ENCODE measurements around the gene KLF14. TPM values are rescaled to one million over a fixed set of nuclear protein-coding genes. Genes with fewer than 3 reads are reported as not detected.
A peak's percentile ranks its signal among the peaks of the same experiment; 100 is the strongest.

The KLF14 gene
- total RNA-seq, 1 donor from 2014 or later: not detected

DNA sequence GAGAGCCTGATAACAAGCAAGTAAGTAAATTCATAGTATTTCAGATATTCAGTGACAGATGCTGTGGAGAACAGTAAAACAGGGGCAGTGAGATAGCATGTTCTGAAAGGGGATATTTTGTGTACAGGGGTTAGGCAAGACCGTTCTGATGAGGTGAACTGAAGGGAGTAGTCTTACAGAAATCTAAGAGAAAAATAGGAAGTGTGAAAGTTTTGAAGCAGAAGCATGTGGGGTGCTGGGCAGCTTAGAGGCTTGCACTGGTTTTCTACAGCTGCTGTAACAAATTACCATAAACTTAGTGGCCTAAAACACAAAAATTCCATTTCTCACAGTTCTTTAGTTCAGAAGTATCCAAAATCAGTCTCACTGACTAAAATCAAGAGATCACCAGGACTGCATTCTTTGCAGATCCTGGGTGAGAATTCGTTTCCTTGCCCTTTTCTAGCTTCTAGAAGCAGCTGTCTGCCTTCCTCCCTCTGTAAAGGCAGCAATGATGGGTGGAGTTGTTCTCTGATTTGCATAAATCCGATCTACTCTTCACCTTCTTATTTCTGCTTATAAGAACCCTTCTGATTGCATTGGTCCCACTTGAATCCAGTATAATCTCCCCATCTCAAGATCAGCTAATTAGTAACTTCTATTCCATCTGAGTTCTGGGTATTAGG lies 7.5 kb upstream of the KLF14 start:
- TF ChIP-seq, protein P1, sequence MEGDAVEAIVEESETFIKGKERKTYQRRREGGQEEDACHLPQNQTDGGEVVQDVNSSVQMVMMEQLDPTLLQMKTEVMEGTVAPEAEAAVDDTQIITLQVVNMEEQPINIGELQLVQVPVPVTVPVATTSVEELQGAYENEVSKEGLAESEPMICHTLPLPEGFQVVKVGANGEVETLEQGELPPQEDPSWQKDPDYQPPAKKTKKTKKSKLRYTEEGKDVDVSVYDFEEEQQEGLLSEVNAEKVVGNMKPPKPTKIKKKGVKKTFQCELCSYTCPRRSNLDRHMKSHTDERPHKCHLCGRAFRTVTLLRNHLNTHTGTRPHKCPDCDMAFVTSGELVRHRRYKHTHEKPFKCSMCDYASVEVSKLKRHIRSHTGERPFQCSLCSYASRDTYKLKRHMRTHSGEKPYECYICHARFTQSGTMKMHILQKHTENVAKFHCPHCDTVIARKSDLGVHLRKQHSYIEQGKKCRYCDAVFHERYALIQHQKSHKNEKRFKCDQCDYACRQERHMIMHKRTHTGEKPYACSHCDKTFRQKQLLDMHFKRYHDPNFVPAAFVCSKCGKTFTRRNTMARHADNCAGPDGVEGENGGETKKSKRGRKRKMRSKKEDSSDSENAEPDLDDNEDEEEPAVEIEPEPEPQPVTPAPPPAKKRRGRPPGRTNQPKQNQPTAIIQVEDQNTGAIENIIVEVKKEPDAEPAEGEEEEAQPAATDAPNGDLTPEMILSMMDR (IDR thresholded peaks at IDR 0.05; ENCODE audit: insufficient read depth, low read length, poor library complexity, severe bottlenecking): no peak
- peaks cover 6% of the 10 kb centered on the region for H3K27me3 ChIP-seq (ENCODE audit: control insufficient read depth, insufficient read depth, low read length)
- H3K4me3 ChIP-seq (ENCODE audit: low read depth, low read length): no peak overlapping the region
- no peaks in the 10 kb centered on the region for H3K36me3 ChIP-seq (ENCODE audit: control insufficient read depth, insufficient read depth, low read length)
- no peak for DNase-seq (ENCODE audit: low read depth)

DNA sequence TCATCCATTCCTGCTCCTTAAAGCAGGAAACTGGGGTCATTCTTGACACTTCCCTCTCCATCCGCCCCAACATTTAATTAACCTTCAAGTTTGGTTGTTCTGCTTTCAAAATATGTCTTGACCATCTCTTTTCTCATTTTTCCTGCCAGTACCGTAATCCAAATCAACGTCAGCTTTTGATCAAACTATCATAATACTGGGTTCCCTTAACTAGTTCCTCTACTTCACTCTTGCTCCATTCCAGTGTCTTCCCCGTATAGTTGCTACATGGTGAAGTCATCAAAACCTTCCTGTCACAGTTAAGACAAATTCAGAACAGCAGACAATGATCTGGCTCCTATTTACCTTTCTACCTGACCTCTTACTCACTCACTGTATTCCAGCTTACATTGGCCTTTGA lies 6.6 kb upstream of the KLF14 start:
- H3K4me3 ChIP-seq (ENCODE audit: low read depth, low read length): no peak overlapping the region
- H3K27me3 ChIP-seq (ENCODE audit: control insufficient read depth, insufficient read depth, low read length): peaks cover 6% of the 10 kb centered on the region
- DNase-seq (ENCODE audit: low read depth): no peak
- TF ChIP-seq, protein P1 (IDR thresholded peaks at IDR 0.05; ENCODE audit: insufficient read depth, low read length, poor library complexity, severe bottlenecking): no peak
- no peaks in the 10 kb centered on the region for H3K36me3 ChIP-seq (ENCODE audit: control insufficient read depth, insufficient read depth, low read length)

- Histone ChIP-seq H3K4me3 (ENCODE audit: low read depth, low read length) (no peak overlapping the region), H3K27me3 (ENCODE audit: control insufficient read depth, insufficient read depth, low read length) (peaks cover 17% of the 10 kb centered on the region)
- TF ChIP-seq, protein P1 (IDR thresholded peaks at IDR 0.05; ENCODE audit: insufficient read depth, low read length, poor library complexity, severe bottlenecking): no peak
Measured at GRCh38 chr7:130736298-130736900, 2.4 kb upstream of the KLF14 start.

GRCh38 chr7:130734815-130735716 lies 1.1 kb upstream of the KLF14 start:
- H3K4me3 ChIP-seq (ENCODE audit: low read depth, low read length): peak overlapping the region; percentile 61
- no peaks in the 10 kb centered on the region for H3K36me3 ChIP-seq (ENCODE audit: control insufficient read depth, insufficient read depth, low read length)
- TF ChIP-seq, protein P1 (IDR thresholded peaks at IDR 0.05; ENCODE audit: insufficient read depth, low read length, poor library complexity, severe bottlenecking): no peak
- DNase-seq (ENCODE audit: low read depth): no peak
- H3K27me3 ChIP-seq (ENCODE audit: control insufficient read depth, insufficient read depth, low read length): peaks cover 13% of the 10 kb centered on the region

More at GRCh38 chr7:130736298-130736900, 2.4 kb upstream of the KLF14 start:
- DNase-seq (ENCODE audit: low read depth): no peak
- no peaks in the 10 kb centered on the region for H3K36me3 ChIP-seq (ENCODE audit: control insufficient read depth, insufficient read depth, low read length)

DNA sequence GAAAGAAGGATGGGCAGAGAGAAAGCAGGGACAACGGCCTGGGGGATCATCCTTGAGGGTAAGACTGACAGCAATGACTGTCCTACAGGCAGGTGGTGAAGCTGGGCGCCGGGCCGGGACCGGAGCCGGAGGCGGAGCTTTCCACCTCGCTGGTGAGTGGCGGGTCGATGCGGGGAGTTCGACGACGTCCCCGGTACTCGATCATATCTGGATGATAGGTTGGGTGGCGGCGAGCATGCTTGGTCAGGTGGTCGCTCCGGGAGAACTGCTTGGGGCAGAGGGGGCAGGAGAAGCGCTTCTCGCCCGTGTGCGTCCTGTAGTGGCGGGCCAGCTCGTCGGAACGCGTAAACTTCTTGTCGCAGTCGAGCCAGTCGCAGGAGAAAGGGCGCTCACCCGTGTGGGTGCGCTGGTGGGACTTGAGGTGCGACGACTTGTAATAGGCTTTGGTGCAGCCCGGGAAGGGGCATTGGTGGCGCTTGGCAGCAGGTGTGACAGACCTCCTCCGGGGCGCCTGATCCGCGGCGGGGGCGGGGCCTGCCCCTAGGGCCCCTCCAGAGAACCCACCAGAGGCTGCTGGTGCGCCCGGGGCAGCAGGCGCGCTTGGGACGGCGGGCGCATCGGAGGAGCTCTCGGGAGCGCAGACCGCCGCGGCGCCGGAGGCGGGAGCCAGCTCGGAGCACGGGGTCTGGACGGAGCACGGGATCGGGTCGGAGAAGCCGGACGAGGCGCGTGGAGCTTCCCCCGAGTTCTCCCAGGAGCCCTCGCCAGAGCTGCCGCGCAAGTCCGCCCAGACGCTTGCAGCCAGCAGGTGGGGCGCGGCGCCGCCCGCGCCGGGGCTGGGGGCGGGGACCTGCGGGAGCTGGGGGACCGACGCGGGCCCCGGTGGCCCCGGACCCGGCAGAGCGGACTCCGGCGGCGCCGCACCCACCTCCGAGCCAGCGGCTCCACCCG lies 752 bp downstream of the KLF14 start:
- no peak for DNase-seq (ENCODE audit: low read depth)
- Histone ChIP-seq H3K4me3 (ENCODE audit: low read depth, low read length) (peak overlapping the region; percentile 61), H3K27me3 (ENCODE audit: control insufficient read depth, insufficient read depth, low read length) (peaks cover 13% of the 10 kb centered on the region), H3K36me3 (ENCODE audit: control insufficient read depth, insufficient read depth, low read length) (no peaks in the 10 kb centered on the region)
- TF ChIP-seq, protein P1 (IDR thresholded peaks at IDR 0.05; ENCODE audit: insufficient read depth, low read length, poor library complexity, severe bottlenecking): no peak
